Islet of Langerhans (tissue), 1 donor: ENCODE measurements around the gene EFCAB11.

Experiments used
- FAIRE-seq: peaks from one replicate; lab custom pipeline; 2011; peaks lifted over from hg19 to GRCh38; lab: Jason Lieb, UNC

The EFCAB11 gene

DNA sequence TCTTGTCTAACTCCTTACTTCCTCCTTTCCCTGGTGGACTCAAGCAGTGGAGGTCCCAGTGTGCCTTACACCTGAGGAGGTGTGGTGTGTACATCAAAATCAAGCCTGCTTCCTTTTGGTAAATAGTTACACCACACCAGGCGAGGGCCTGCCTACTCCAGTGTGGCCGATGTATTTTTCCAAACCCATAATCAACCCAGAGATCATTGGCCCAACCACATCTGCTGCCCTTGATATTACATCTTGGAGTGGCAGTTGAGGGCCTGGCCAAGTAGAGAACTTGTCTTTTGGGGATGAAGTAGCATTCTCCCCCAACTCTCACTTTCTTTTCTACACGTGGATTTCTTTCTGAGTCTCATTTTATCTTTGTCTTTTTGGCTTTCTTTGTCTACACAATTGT lies 187.4 kb downstream of the EFCAB11 start:
- no peak for FAIRE-seq

DNA sequence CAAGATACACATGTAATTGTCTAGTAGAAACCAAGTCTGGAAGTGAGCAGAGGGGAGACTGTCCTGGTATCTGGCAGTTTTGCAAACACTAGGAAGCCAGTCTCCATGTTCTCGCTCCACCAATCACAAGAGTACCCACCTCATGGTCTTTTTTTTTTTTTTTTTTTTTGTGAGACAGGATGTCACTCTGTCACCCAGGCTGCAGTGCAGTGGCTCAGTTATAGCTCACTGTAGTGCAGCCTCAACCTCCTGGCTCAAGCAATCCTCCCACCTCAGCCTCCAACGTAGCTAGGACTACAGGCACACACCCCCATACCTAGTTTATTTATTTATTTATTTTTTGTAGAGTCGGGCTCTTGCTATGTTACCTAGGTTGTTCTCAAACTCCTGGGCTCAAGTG lies 189.2 kb downstream of the EFCAB11 start:
- no peak for FAIRE-seq

DNA sequence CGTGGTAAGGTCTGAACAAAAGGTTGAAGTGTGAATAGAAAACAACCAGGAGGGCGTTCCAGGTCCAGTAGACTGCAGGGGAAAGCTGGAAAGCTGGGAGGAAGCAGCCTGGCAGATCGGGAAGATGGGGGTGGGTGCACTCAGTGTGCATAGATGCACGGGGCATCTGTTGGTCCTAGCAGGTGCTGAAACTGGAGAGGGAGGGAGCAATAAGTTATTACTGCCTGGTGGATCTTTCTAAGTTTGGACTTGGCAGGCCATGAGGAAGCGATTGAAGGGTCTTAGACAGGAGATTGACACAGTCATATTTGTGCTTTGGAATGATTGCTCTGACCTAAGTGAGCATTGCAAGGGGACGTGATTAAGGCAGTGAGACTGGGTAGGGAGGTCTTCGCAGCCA lies 194.4 kb downstream of the EFCAB11 start:
- FAIRE-seq, result no peak

DNA sequence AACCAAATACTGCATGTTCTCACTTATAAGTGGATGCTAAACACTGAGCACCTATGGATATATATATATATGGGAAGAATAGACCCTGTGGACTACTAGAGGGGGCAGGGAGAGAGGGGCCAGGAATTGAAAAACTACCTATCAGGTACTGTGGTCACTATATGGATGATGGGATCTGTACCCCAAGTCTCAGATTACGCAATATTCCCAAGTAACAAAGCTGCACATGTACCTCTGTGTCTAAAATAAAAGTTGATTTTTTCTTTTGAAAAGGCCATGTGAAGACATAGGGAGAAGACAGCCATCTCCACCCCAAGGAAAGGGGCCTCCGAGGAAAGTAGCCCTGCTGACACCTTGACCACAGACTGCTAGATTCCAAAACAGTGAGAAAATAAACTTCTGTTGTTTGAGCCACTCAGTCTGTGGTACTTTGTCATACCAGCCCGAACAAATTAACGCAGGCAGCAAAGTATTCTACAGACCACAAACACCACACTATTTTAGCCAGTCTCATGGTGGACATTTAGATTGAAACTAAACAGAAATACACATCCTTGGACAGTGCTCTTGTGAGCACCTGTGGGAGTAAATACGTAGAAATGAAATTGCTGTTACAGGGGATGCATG lies 197.1 kb downstream of the EFCAB11 start:
- FAIRE-seq, result no peak

DNA sequence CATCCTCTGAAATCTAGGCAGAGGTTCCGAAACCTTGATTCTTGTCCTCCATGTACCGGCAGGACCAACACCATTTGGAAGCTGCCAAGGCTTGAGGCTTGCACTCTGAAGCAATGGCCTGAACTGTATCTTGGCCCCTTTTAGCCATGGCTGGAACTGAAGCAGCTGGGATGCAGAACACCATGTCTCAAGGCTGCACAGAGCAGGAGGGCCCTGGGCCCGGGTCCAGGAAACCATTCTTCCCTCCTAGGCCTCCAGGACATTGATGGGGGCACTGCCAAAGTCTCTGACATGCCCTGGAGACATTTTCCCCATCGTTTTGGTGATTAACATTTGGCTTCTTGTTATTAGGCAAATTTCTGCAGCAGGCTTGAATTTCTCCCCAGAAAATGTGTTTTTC lies 198.7 kb downstream of the EFCAB11 start:
- FAIRE-seq, result no peak

DNA sequence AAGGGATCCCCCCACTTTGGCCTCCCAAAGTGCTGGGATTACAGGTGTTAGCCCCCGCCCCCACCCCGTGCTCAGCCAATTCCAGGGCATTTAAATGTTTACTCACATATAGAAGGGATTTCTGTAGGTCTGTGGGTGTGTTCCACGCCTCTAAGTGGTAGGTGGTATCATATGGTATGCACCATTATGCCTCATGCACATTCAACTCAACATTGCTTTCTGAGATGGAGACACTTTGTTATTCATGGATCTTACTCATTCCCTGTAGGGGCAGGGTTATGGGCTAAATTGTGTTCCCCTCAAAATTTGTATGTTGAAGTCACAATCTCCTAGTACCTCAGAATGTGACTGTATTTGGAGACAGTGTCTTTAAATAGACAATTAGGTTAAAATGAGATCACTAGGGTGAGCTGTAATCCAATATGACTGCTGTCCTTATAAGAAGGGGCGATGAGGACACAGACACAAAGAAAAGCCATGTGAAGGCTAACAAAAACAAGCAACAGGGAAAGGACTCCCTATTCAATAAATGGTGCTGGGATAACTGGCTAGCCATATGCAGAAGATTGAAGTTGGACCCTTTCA lies 200.6 kb downstream of the EFCAB11 start:
- FAIRE-seq, result no peak

DNA sequence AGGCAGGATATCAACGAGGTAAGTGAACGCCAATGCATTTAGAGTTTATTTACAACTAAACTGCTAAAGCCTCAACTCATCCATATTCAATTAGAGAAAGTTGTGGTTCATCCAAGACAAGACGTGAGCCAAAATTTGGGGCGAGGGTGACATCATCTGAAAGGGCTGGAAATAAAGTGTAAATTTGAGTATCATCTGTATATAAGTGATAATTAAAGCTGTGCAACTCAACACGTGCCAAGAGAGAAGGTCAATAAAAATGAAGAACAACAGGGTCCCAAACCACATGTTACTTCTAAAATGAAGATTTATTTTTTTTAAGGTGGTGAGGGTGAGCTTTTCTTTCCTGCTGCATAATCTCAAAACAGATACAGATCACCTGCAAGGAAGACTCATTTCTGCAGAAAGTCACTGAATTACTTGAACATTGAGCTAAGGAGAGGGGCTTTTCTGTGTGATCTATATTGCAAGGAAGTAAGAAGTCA lies 203.6 kb downstream of the EFCAB11 start:
- FAIRE-seq, result no peak

DNA sequence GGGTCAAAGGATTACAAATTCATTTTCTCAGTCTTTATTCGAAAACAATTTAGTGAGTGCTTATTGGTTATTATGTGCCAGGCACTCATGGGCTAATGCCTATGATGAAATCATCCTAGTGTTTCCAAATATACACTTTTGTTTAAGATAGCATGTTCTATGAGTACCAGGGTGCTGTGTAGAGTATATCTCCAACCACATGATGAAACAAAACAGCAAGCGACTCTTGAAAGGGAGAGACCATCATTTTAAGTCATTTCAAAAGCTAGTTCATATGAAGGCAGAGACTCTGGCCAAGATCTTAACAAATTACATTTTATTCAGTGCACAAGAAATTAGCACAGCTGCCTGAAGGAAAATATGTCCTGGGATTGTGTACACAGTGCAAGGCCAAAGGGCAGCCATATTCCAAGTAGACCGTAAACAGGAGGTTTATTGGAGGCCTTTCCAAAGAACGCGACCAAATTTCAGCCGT lies 204.2 kb downstream of the EFCAB11 start:
- no peak for FAIRE-seq

DNA sequence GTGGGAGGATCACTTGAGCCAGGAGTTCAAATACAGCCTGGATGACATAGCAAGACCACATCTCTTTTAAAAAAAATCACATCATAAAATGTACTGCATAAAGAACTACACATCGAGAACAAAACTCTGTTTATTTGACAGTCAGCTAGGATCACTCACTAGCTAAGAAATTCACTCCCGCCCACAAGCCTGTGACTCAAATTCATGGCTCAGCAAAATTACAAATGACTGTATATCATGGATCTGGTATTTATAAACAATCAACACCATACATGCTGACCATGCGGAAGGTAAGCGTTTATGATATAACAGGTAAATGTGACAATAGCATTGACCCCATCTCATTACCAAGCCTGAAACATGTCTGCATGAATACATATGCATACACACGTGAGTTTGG lies 206.5 kb downstream of the EFCAB11 start:
- FAIRE-seq, result no peak

DNA sequence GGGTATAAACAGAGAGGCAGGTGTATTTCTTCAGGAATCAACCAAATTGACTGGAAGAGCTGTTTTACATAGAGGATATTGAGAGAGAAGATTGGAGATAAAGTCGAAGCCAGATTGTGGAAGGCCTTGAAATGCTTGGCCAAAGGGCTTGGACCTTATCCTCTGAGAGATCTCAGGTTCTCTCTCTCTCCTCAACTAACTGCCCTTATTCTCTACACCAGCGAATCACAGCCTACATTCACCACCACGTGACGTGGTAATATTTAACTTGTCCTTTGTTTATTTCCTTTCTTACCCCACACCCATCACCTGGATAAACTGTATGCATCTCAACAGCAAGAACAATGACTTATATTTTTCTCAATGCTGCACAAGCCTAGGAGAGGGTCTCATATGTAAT lies 207.4 kb downstream of the EFCAB11 start:
- FAIRE-seq, result no peak

DNA sequence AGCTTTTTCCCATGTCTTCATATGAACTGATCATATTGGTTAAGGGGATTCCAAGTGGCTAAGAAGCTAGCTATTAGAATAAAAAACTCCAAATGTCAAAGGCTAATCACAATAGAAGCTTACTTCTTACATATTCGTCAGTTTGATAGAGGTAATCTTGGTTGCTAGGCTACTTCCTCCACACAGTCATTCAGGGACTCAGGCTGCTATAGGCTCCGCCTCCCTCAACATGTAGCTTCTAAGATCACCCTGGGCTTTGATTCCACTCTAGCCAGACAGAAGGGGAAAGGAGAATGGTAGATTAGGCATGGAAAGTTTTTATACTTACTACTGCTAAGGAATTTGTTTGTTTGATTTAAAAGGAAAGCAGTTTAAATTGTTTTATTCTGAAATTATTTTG lies 207.9 kb downstream of the EFCAB11 start:
- no peak for FAIRE-seq

DNA sequence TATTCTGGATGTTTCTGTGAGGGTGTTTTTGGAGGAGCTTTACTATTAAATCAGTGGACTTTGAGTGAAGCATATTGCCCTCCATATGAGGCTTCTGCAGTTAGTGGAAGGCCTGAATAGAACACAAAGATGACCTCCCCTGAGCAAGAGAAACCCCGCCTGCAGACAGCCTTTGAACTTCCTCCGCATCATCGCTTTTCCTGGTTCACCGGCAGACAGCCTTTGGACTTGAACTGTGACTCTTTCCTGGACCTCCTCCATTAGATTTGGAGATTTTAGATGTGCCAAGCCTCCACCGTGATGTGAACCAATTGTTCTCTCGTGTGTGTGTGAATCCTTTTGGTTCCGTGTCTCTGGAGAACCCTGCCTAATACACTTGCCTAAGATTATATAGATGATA lies 208.4 kb downstream of the EFCAB11 start:
- no peak for FAIRE-seq
